Neural progenitor cell (in vitro differentiated cells): ENCODE data around the gene LMF1. TPM values are rescaled to one million over a fixed set of nuclear protein-coding genes. Genes with fewer than 3 reads are reported as not detected.

Experiments
- DNase-seq: peaks from one replicate; pipeline ENCODE4 v3.0.0-alpha.2; 2016; ENCODE audit warnings: low spot score
- H2AFZ ChIP-seq: fragments of 200-600 bp; sonication (generic); replicated peaks from 2 replicates; pipeline ENCODE4 v1.6.1; 2016; ENCODE audit warnings: antibody characterized with exemption
- H3F3A ChIP-seq: fragments of 200-600 bp; sonication (generic); 2 replicates; pipeline ENCODE4 v1.6.1; 2016; ENCODE audit warnings: antibody characterized with exemption, low read depth
- H3K27ac ChIP-seq: fragments of 200-600 bp; sonication (generic); 2 replicates; pipeline ENCODE4 v1.5.1; 2016; ENCODE audit warnings: mild to moderate bottlenecking
- H3K27me3 ChIP-seq: fragments of 200-600 bp; sonication (generic); 2 replicates; pipeline ENCODE4 v1.6.1; 2016; ENCODE audit warnings: mild to moderate bottlenecking, moderate library complexity
- H3K36me3 ChIP-seq: fragments of 200-600 bp; sonication (generic); 2 replicates; pipeline ENCODE4 v1.5.1; 2016
- H3K4me1 ChIP-seq: fragments of 200-600 bp; sonication (generic); 2 replicates; pipeline ENCODE4 v1.6.1; 2016; ENCODE audit warnings: mixed run types
- H3K4me2 ChIP-seq: fragments of 200-600 bp; sonication (generic); 2 replicates; pipeline ENCODE4 v1.6.1; 2016
- H3K4me3 ChIP-seq: fragments of 200-600 bp; sonication (generic); 2 replicates; pipeline ENCODE4 v1.5.1; 2016
- H3K79me2 ChIP-seq: fragments of 200-600 bp; sonication (generic); 2 replicates; pipeline ENCODE4 v1.6.1; 2016; ENCODE audit warnings: low read depth
- H3K9ac ChIP-seq: fragments of 200-600 bp; sonication (generic); 2 replicates; pipeline ENCODE4 v1.6.1; 2016
- H3K9me3 ChIP-seq: fragments of 200-600 bp; sonication (generic); 2 replicates; pipeline ENCODE4 v1.5.1; 2016; ENCODE audit warnings: low read depth
- H4K20me1 ChIP-seq: fragments of 200-600 bp; sonication (generic); 2 replicates; pipeline ENCODE4 v1.6.1; 2016; ENCODE audit warnings: low read depth
- H3K27ac Mint-ChIP-seq: 3 replicates; pipeline ENCODE4 v1.8.0; 2021; ENCODE audit warnings: mixed read lengths
- H3K27me3 Mint-ChIP-seq: 2 replicates; pipeline ENCODE4 v1.8.0; 2022; ENCODE audit warnings: low read depth, mild to moderate bottlenecking, inconsistent platforms, moderate library complexity, mixed read lengths; ENCODE audit not compliant: insufficient read depth
- H3K36me3 Mint-ChIP-seq: 3 replicates; pipeline ENCODE4 v1.8.0; 2021; ENCODE audit warnings: mixed read lengths
- H3K4me1 Mint-ChIP-seq: 3 replicates; pipeline ENCODE4 v1.8.0; 2021; ENCODE audit warnings: mixed read lengths
- H3K4me3 Mint-ChIP-seq: 3 replicates; pipeline ENCODE4 v1.8.0; 2021; ENCODE audit warnings: mild to moderate bottlenecking, moderate library complexity, mixed read lengths
- H3K9me3 Mint-ChIP-seq: 3 replicates; pipeline ENCODE4 v1.8.0; 2020; ENCODE audit warnings: mixed read lengths
- CTCF ChIP-seq: fragments of 200-600 bp; sonication (generic); IDR thresholded peaks from 2 replicates; pipeline ENCODE4 v1.5.1; 2017; ENCODE audit warnings: antibody characterized with exemption, mild to moderate bottlenecking
- EZH2 ChIP-seq: fragments of 200-600 bp; sonication (generic); IDR thresholded peaks from 2 replicates; pipeline ENCODE4 v1.6.1; 2017; ENCODE audit warnings: antibody characterized with exemption, mild to moderate bottlenecking, moderate library complexity
- EZH2phosphoT487 ChIP-seq: fragments of 200-600 bp; sonication (generic); IDR thresholded peaks from 2 replicates; pipeline ENCODE4 v1.6.1; 2017; ENCODE audit warnings: antibody characterized with exemption
- total RNA-seq: library from RNA; depleted of rRNA; stranded (reverse); fragments of >200 nt; gene quantifications from 2 replicates; pipeline ENCODE4 v1.2.3, GENCODE V29; 2015; ENCODE audit warnings: low replicate concordance

The LMF1 gene
- total RNA-seq, 1 donor from 2014 or later, result 3.4 TPM

GRCh38 chr16:974001-974601 lies 3.3 kb upstream of the LMF1 start:
- TF ChIP-seq EZH2phosphoT487, result no peak
- TF ChIP-seq EZH2, result no peak
- no peak for TF ChIP-seq CTCF
- Histone ChIP-seq H3K79me2 (no peaks in the 10 kb centered on the region), H4K20me1 (peaks cover 12% of the 10 kb centered on the region), H3K4me3 (no peak overlapping the region), H3K27ac (no peak overlapping the region), H2AFZ (no peak overlapping the region), H3K4me2 (no peak overlapping the region), H3K4me1 (peaks cover 20% of the 10 kb centered on the region), H3K36me3 (no peaks in the 10 kb centered on the region), H3F3A (peaks cover 33% of the 10 kb centered on the region), H3K27me3 (peaks cover 33% of the 10 kb centered on the region), H3K9ac (no peak overlapping the region), H3K9me3 (no peaks in the 10 kb centered on the region)
- DNase-seq, result no peak
- Mint-ChIP-seq H3K9me3 (no peaks in the 10 kb centered on the region), H3K4me1 (peaks cover 42% of the 10 kb centered on the region), H3K36me3 (no peaks in the 10 kb centered on the region), H3K27ac (peak overlapping the region; percentile 17), H3K4me3 (no peak overlapping the region), H3K27me3 (peaks cover 27% of the 10 kb centered on the region)

GRCh38 chr16:973366-973765 lies 2.6 kb upstream of the LMF1 start:
- Mint-ChIP-seq H3K9me3 (no peaks in the 10 kb centered on the region), H3K27ac (no peak overlapping the region), H3K4me3 (no peak overlapping the region), H3K27me3 (peaks cover 25% of the 10 kb centered on the region), H3K4me1 (peaks cover 43% of the 10 kb centered on the region), H3K36me3 (no peaks in the 10 kb centered on the region)
- peaks cover 37% of the 10 kb centered on the region for H3F3A ChIP-seq
- H3K4me1 ChIP-seq, result peaks cover 25% of the 10 kb centered on the region
- H3K4me2 ChIP-seq, result no peak overlapping the region
- H4K20me1 ChIP-seq, result peaks cover 16% of the 10 kb centered on the region
- no peak for DNase-seq
- no peak overlapping the region for H3K4me3 ChIP-seq
- no peaks in the 10 kb centered on the region for H3K79me2 ChIP-seq
- H2AFZ ChIP-seq, result no peak overlapping the region
- no peak for TF ChIP-seq EZH2
- TF ChIP-seq EZH2phosphoT487, result no peak
- peaks cover 26% of the 10 kb centered on the region for H3K27me3 ChIP-seq
- H3K27ac ChIP-seq, result no peak overlapping the region
- no peaks in the 10 kb centered on the region for H3K9me3 ChIP-seq
- H3K9ac ChIP-seq, result no peak overlapping the region
- no peaks in the 10 kb centered on the region for H3K36me3 ChIP-seq

DNA sequence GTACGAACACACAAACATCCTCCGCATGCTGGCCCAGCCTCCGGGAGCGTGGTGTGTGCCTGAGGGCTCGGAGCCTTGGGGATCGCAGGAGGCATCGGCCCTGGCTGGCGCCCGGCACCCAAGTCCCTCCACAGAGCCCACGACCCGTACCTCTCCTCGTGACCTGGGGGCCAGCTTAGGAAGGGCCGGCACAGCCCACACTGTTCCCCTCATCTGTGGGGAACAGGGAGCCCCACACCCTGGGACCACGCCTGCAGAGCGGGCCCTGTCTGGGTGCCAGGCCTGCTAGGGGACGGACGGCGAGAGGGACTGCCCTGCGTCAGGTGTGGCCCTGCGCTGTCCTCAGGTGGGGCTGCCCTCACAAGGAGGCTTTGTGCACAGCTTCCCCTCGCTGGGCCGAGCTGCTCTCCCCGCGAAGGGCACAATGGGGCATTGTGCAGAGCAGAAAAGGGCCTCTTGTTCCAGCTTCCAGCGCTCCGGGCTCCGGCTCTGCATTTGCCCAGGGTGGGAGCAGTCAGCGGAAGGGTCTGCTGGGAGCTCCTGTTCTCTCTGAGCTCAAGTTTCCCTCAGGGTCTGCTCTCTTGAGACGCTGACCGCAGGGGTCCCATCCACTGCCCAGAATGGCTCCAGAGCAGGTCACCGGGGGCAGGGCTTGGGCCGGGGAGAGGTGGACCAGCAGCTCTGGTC lies 1.7 kb upstream of the LMF1 start:
- H3K36me3 ChIP-seq, result no peaks in the 10 kb centered on the region

More for the DNA sequence above, 1.7 kb upstream of the LMF1 start:
- Histone ChIP-seq H3K4me3 (no peak overlapping the region), H3K27me3 (peaks cover 21% of the 10 kb centered on the region), H3K27ac (no peak overlapping the region), H3K4me1 (peaks cover 26% of the 10 kb centered on the region), H3K79me2 (no peaks in the 10 kb centered on the region), H3K4me2 (peak overlapping the region; percentile 56), H4K20me1 (peaks cover 21% of the 10 kb centered on the region), H3F3A (peaks cover 39% of the 10 kb centered on the region), H2AFZ (no peak overlapping the region), H3K9ac (no peak overlapping the region), H3K9me3 (no peaks in the 10 kb centered on the region)
- no peaks in the 10 kb centered on the region for H3K36me3 Mint-ChIP-seq
- peak; percentile 85 for DNase-seq
- H3K27ac Mint-ChIP-seq, result no peak overlapping the region
- H3K9me3 Mint-ChIP-seq, result no peaks in the 10 kb centered on the region
- peaks cover 44% of the 10 kb centered on the region for H3K4me1 Mint-ChIP-seq
- H3K27me3 Mint-ChIP-seq, result peaks cover 20% of the 10 kb centered on the region
- peak overlapping the region; percentile 82 for H3K4me3 Mint-ChIP-seq
- TF ChIP-seq CTCF, result no peak
- no peak for TF ChIP-seq EZH2phosphoT487
- TF ChIP-seq EZH2, result no peak
